Measurements from ENCODE around the gene EVPL.

Gene EVPL

DNA sequence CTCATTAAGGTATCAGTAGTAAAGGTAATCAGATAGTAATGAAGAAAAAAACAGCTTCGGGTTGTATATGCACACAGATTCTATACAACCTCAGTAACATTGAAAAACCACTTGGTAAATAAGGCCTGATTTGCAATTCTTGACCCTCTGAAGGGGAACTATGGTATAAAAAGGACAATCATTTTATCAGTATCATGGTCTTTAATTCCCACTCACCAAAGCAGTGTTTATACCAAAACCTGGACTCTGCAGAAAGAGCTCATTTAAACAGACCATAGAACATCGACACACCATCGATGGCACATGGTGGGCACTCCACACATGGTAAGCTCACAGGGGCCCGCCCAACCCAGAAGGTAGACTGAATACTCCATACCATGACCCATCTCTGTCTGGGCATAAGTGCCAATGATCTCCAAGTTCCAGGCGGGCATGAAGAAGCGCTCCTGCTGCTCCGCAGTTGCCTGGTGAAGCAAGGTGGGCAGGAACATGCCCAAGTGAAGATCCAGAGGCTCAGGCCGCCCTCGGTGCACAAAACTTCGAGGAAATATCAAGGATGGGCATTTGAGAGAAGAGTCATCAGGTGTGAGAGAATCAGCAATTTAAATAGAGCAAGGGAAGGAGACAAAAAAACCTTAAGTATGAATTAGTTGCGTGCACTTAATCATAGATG lies 67.1 kb downstream of the EVPL start:
- no peak for DNase-seq
- TF ChIP-seq GATA1 (IDR thresholded peaks at IDR 0.05; ENCODE audit: low read depth, low read length) (no peak), POLR2A (IDR thresholded peaks at IDR 0.05; ENCODE audit: low read length) (no peak)

- no peak for DNase-seq
- TF ChIP-seq GATA1 (IDR thresholded peaks at IDR 0.05; ENCODE audit: low read depth, low read length), result no peak
- no peak for TF ChIP-seq POLR2A (IDR thresholded peaks at IDR 0.05; ENCODE audit: low read length)
Measured at GRCh38 chr17:75959051-75959838, 67.9 kb downstream of the EVPL start.
